ENCODE data around the gene TANK. TPM values are rescaled to one million over a fixed set of nuclear protein-coding genes. Genes with fewer than 3 reads are reported as not detected.

The TANK gene, protein sequence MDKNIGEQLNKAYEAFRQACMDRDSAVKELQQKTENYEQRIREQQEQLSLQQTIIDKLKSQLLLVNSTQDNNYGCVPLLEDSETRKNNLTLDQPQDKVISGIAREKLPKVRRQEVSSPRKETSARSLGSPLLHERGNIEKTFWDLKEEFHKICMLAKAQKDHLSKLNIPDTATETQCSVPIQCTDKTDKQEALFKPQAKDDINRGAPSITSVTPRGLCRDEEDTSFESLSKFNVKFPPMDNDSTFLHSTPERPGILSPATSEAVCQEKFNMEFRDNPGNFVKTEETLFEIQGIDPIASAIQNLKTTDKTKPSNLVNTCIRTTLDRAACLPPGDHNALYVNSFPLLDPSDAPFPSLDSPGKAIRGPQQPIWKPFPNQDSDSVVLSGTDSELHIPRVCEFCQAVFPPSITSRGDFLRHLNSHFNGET
- 45.7 TPM for polyA plus RNA-seq (2012; ENCODE audit: low read depth, missing spikeins)

DNA sequence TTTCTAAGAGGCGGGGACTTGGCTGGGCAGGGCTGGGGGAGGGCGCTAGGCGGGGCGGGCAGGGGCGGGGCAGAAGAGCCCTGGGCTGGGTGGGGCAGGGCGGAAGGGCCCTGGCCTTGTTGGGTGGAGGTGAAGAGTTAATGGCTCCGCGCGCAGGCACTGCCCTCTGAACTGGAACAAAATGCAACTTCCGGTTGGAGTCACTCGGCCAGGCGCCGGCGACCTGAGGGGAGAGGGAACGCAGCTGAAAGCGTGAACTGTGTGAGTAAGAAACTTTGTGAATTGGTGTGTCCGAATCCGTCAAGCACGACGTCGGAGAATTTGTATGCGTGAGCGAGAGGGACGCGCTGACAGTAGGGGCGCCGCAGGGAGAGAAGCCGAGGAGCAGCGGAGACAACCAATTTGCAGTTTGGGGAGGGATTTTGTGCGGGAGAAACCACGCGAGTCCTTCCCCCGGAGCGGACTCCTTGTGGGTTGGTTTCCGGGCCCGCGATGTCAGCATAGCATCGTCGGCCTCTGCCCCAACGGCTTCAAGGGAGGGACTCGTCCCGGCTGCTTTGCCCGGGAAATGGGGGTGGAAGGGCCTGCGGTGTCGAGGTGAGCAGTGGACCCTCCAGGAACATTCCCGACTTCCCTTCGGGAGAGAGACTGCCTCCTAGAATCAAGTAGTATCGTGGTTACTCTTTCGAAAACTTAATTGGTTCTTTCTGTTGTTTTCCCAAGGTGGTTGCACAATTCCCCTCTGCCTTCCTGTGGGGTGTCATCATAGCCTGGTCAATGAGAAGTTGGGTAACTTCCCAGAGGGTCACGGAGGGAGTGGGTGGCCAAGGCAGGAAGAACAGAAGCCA, at the start of gene TANK:
TANK (plus strand) TSS at position 203 of the 848 bp plus-strand sequence. CDS start 19,235 bp downstream, outside the sequence.
- FAIRE-seq, result peak; percentile 98
- TF ChIP-seq POU2F2 (IDR thresholded peaks at IDR 0.05; ENCODE audit: low read depth, low read length) (peak; percentile 87), POLR2AphosphoS5 (IDR thresholded peaks at IDR 0.05; ENCODE audit: low read depth, low read length) (peak; percentile 83), SPI1 (IDR thresholded peaks at IDR 0.05; ENCODE audit: low read depth, low read length) (0 out of 2 replicates have a peak, but pooled peaks have one; percentile 21), TAF1 (IDR thresholded peaks at IDR 0.05; ENCODE audit: low read depth, low read length) (peak; percentile 100), PAX5 (IDR thresholded peaks at IDR 0.05; ENCODE audit: insufficient read depth, low read length, severe bottlenecking) (peak; percentile 88), POLR2A (IDR thresholded peaks at IDR 0.05; ENCODE audit: low read depth, low read length) (peak; percentile 95)
- peak; percentile 58 for DNase-seq (ENCODE audit: insufficient read length, low spot score)

DNA sequence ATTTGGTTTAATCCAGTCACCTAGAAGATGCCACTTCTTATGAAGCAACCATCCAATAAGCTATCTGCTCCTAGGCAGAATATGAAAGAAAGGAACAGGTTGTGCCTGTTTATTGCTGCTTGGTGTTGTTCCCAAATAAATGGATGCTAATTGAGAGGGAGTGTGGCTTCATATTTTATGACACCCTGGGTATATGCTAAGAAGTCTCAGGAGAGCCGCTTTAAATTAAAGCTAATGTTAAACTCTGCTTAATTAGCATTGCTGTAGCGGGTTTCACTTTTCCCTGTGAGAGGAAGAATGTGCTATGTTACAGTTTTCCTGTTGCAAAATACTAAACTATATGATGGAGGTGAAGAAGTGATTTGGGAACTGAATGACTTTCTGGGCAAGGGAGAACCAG, 48.7 kb upstream of the TANK start:
- FAIRE-seq, result no peak
- no peak for TF ChIP-seq SPI1 (IDR thresholded peaks at IDR 0.05; ENCODE audit: low read depth, low read length)
- TF ChIP-seq POU2F2 (IDR thresholded peaks at IDR 0.05; ENCODE audit: low read depth, low read length), result no peak
- TF ChIP-seq TAF1 (IDR thresholded peaks at IDR 0.05; ENCODE audit: low read depth, low read length), result no peak
- TF ChIP-seq PAX5 (IDR thresholded peaks at IDR 0.05; ENCODE audit: insufficient read depth, low read length, severe bottlenecking), result no peak
- TF ChIP-seq POLR2A (IDR thresholded peaks at IDR 0.05; ENCODE audit: low read depth, low read length), result no peak
- TF ChIP-seq POLR2AphosphoS5 (IDR thresholded peaks at IDR 0.05; ENCODE audit: low read depth, low read length), result no peak
- no peak for DNase-seq (ENCODE audit: insufficient read length, low spot score)

DNA sequence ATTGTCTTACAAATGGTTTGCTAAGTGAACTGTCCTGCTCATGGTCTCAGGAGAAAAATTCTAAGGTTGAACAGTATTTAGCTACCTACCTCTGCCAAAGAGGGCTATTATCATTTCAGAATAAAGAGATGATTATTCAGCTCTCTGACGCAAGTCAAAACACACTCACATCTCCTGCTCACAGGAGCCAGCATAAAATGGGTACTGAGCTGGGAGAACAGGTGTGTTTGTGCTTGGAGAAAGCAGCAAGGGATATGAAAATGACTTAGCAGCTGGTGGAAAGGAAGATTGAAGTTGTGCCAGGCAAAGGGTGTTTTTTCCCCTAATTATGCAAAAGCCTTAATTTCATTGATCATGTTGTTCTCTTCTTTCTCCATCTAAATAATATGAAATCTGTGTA, 47.3 kb upstream of the TANK start:
- TF ChIP-seq POLR2AphosphoS5 (IDR thresholded peaks at IDR 0.05; ENCODE audit: low read depth, low read length), result no peak
- TF ChIP-seq PAX5 (IDR thresholded peaks at IDR 0.05; ENCODE audit: insufficient read depth, low read length, severe bottlenecking), result no peak
- TF ChIP-seq TAF1 (IDR thresholded peaks at IDR 0.05; ENCODE audit: low read depth, low read length), result no peak
- TF ChIP-seq POLR2A (IDR thresholded peaks at IDR 0.05; ENCODE audit: low read depth, low read length), result no peak
- TF ChIP-seq SPI1 (IDR thresholded peaks at IDR 0.05; ENCODE audit: low read depth, low read length), result no peak
- no peak for TF ChIP-seq POU2F2 (IDR thresholded peaks at IDR 0.05; ENCODE audit: low read depth, low read length)
- DNase-seq (ENCODE audit: insufficient read length, low spot score), result no peak
- no peak for FAIRE-seq

DNA sequence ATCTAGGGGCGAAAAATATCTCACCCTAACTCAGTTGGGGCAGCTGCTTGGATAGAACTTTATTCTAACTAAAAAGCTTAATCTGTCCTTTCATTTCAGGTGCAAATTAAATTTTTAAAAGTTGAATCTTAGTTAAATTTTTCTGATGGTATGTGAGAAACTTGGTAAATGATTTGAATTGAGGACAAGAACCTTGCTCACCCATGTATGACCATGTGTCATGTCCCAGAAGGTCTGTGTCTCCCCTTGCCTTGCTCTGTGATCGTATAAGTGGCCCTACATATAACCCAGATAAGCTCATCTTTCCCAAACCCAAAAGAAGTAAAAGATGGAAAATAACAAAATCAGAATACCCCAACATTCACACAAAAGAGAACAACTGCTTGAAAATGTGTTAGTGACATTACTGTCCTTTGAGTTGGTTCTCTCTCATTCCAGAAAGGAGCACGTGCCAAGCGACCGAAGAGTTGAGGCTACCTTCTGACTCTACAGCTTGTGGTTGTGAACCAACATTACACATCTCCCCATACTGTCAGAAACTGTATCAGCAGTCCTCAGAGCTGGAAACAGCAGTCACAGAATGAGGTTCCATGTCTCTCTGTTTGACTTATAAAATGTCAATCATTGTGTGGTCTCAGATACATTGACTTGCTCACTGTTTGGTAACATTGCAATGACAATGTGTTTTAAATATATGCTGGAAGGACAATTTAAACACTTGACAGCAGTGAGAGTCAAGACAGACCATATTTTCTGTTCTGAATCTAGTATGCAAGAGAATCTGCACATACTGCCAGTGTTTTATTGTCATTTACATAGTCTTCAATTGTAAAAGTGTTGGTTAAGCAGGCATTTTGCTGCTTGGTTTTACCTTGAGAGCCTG, 46.3 kb upstream of the TANK start:
- FAIRE-seq (peak; percentile 59), DNase-seq (ENCODE audit: insufficient read length, low spot score) (no peak)
- TF ChIP-seq PAX5 (IDR thresholded peaks at IDR 0.05; ENCODE audit: insufficient read depth, low read length, severe bottlenecking) (peak; percentile 65), POLR2AphosphoS5 (IDR thresholded peaks at IDR 0.05; ENCODE audit: low read depth, low read length) (no peak)

DNA sequence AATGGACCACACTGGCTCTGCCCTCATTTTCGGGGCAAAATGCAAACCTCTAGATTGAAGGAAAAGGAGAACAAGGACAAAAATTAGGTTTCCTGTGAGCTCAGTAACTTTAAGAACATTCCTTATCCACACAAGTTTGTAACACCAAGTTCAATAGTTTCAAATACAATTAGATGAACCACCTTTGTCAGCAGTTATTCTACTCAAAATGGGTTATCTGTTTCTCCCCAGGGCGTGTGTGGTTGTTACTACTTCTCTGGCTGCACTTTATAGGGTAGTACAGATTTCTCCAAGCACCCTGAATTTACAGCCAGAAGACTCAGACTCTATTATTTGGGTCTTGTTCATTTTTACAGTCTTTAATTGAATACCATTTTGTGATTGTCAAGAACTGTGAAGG, 45.0 kb upstream of the TANK start:
- TF ChIP-seq POU2F2 (IDR thresholded peaks at IDR 0.05; ENCODE audit: low read depth, low read length) (no peak), POLR2AphosphoS5 (IDR thresholded peaks at IDR 0.05; ENCODE audit: low read depth, low read length) (no peak), PAX5 (IDR thresholded peaks at IDR 0.05; ENCODE audit: insufficient read depth, low read length, severe bottlenecking) (no peak), POLR2A (IDR thresholded peaks at IDR 0.05; ENCODE audit: low read depth, low read length) (no peak), TAF1 (IDR thresholded peaks at IDR 0.05; ENCODE audit: low read depth, low read length) (no peak), SPI1 (IDR thresholded peaks at IDR 0.05; ENCODE audit: low read depth, low read length) (no peak)
- DNase-seq (ENCODE audit: insufficient read length, low spot score), result no peak
- peak; percentile 54 for FAIRE-seq

DNA sequence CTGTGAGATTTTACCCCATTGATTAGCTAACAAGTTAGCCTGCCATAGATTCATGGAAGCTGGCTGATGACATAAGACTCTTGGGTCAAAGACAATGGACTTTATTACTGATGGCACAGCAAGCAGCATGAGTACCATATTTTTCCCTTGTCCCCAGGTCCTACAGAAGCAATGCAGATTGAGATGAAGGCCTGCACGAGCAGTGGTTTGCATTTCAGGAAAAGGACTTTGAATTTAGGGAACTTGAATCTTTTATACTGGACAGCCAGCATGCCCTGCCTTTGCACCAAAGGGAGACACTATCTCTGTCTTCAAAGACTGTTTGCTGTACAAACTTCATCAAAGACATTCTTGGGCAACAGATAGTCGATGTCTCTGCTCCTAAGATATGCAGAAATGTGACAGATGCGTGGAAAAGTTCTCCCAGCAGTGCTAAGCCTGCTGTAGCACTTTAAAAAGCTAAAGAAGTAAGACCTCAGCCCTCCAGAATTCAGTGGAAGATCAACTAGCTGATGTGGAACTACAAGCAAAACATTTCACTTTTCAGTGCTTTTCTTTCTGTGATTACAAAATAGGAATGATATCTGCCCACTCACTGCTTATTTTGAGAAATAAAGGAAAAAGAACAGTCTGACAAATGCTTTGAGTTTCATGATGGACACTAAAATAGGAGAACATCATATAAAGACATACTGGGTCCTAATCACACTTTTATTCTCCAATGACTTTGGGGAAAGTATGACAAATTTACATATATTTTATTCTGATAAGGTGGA, 44.4 kb upstream of the TANK start:
- FAIRE-seq, result peak; percentile 52
- no peak for DNase-seq (ENCODE audit: insufficient read length, low spot score)
- no peak for TF ChIP-seq POLR2AphosphoS5 (IDR thresholded peaks at IDR 0.05; ENCODE audit: low read depth, low read length)
- TF ChIP-seq POLR2A (IDR thresholded peaks at IDR 0.05; ENCODE audit: low read depth, low read length), result no peak
- TF ChIP-seq PAX5 (IDR thresholded peaks at IDR 0.05; ENCODE audit: insufficient read depth, low read length, severe bottlenecking), result no peak
- TF ChIP-seq TAF1 (IDR thresholded peaks at IDR 0.05; ENCODE audit: low read depth, low read length), result no peak
- no peak for TF ChIP-seq POU2F2 (IDR thresholded peaks at IDR 0.05; ENCODE audit: low read depth, low read length)

DNA sequence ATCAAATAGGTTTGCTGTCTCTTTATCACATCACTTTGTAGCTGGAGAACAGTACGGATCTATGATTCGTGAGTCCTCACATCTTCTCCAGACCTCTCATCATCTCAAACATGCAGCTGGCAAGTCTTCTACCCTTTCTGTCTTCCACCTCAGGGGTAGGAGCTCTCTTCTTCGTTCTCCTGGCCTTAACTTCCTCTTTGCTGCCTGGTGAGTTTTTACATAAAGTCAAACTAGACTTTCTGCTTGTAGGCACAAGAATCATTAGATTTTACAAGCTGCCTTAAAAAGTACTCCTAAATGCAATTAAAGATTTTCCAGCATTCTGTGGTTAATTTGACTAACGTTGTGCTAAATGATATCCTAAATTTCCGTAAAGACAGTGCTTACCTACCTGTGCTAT, 43.7 kb upstream of the TANK start:
- TF ChIP-seq PAX5 (IDR thresholded peaks at IDR 0.05; ENCODE audit: insufficient read depth, low read length, severe bottlenecking) (no peak), POU2F2 (IDR thresholded peaks at IDR 0.05; ENCODE audit: low read depth, low read length) (no peak), POLR2A (IDR thresholded peaks at IDR 0.05; ENCODE audit: low read depth, low read length) (no peak), TAF1 (IDR thresholded peaks at IDR 0.05; ENCODE audit: low read depth, low read length) (no peak), POLR2AphosphoS5 (IDR thresholded peaks at IDR 0.05; ENCODE audit: low read depth, low read length) (no peak), SPI1 (IDR thresholded peaks at IDR 0.05; ENCODE audit: low read depth, low read length) (no peak)
- FAIRE-seq (peak; percentile 16), DNase-seq (ENCODE audit: insufficient read length, low spot score) (no peak)

DNA sequence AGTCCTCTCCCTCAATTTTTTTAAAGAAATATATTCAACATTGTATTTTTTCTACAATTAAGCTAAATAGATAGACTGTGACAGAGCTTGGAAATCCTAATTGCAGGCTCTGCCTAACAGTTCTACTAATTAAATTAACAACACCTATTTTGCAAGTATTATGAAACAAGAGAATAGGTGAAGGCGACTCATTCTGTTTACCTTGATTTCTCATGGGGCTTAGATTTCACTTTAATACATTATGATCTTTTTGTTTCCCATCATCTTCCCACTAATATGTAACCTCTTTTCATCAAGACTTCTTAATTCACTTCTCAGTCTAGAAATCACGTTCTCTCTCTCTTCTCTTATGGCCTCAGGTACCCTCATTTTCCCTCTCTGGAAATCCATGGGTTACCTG, 42.7 kb upstream of the TANK start:
- DNase-seq (ENCODE audit: insufficient read length, low spot score) (no peak), FAIRE-seq (no peak)
- TF ChIP-seq POLR2A (IDR thresholded peaks at IDR 0.05; ENCODE audit: low read depth, low read length) (no peak), TAF1 (IDR thresholded peaks at IDR 0.05; ENCODE audit: low read depth, low read length) (no peak), SPI1 (IDR thresholded peaks at IDR 0.05; ENCODE audit: low read depth, low read length) (no peak), POLR2AphosphoS5 (IDR thresholded peaks at IDR 0.05; ENCODE audit: low read depth, low read length) (no peak), POU2F2 (IDR thresholded peaks at IDR 0.05; ENCODE audit: low read depth, low read length) (no peak), PAX5 (IDR thresholded peaks at IDR 0.05; ENCODE audit: insufficient read depth, low read length, severe bottlenecking) (no peak)

Data from GM12891 (cell line).